Stimulated activated memory B cell treated with anti-CD40 and anti-IgM and Interleukin-4, amounts not matched to agents 10 μg/mL and 1 μg/mL and 100 μg/mL, for 72 hours (primary cell): ENCODE measurements around the gene ZEB1.
"Not testable (repeated sequence)": the region's sequence is repeated elsewhere in the genome, so short reads cannot be mapped to it uniquely, and the experiment has no call there.

Experiments used
- ATAC-seq: fragments of 150-1000 bp; cut with Tn5 transposase; 2 replicates; pipeline ENCODE4 v1.10.0; 2021
- H3K27ac Mint-ChIP-seq: one replicate; pipeline ENCODE4 v1.8.0; 2022; ENCODE audit warnings: mild to moderate bottlenecking, mixed read lengths
- H3K27me3 Mint-ChIP-seq: one replicate; pipeline ENCODE4 v1.8.0; 2022; ENCODE audit warnings: mixed read lengths
- H3K36me3 Mint-ChIP-seq: one replicate; pipeline ENCODE4 v1.8.0; 2022; ENCODE audit warnings: mixed read lengths
- H3K4me1 Mint-ChIP-seq: one replicate; pipeline ENCODE4 v1.8.0; 2022; ENCODE audit warnings: mixed read lengths
- H3K4me3 Mint-ChIP-seq: one replicate; pipeline ENCODE4 v1.8.0; 2022; ENCODE audit warnings: mild to moderate bottlenecking, moderate library complexity, mixed read lengths
- H3K9me3 Mint-ChIP-seq: one replicate; pipeline ENCODE4 v1.8.0; 2022; ENCODE audit warnings: mixed read lengths

Gene ZEB1

GRCh38 chr10:31345886-31346285, 26.9 kb downstream of the ZEB1 start:
- H3K27ac Mint-ChIP-seq = no peak overlapping the region

DNA sequence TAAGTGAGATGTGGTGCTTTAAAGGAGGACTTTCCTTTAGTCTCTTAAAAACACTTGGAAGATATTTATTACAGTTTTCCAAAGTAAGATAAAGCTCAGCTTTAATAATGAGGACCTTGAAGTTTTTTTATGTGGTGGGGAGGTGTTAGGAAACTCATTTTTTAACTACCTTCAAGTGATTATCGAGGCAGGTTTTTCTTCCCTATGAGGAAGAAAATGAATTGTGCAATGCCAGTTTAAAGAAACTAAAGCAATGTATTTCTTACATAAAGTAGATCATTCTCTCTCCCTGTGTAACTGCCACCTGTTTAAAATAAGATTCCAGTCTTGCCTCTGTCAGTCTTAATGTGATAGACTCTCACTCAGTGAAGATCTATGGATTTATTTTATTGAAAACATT, 27.9 kb downstream of the ZEB1 start:
- Mint-ChIP-seq H3K4me3 (no peak overlapping the region), H3K27ac (no peak overlapping the region), H3K4me1 (peaks cover 50% of the 10 kb centered on the region), H3K36me3 (no peaks in the 10 kb centered on the region), H3K9me3 (no peaks in the 10 kb centered on the region), H3K27me3 (no peaks in the 10 kb centered on the region)
- ATAC-seq = no peak

More at GRCh38 chr10:31345886-31346285, 26.9 kb downstream of the ZEB1 start:
- ATAC-seq = no peak
- Mint-ChIP-seq H3K4me1 (peaks cover 50% of the 10 kb centered on the region), H3K4me3 (no peak overlapping the region), H3K9me3 (no peaks in the 10 kb centered on the region), H3K27me3 (no peaks in the 10 kb centered on the region), H3K36me3 (no peaks in the 10 kb centered on the region)

- peak overlapping the region; percentile 62 for H3K4me3 Mint-ChIP-seq
- no peaks in the 10 kb centered on the region for H3K9me3 Mint-ChIP-seq
- H3K36me3 Mint-ChIP-seq = no peaks in the 10 kb centered on the region
- H3K27ac Mint-ChIP-seq = peak overlapping the region; percentile 57
- no peaks in the 10 kb centered on the region for H3K27me3 Mint-ChIP-seq
- no peak for ATAC-seq
- H3K4me1 Mint-ChIP-seq = peaks cover 58% of the 10 kb centered on the region
Measured at GRCh38 chr10:31347705-31348104, 28.7 kb downstream of the ZEB1 start.

- Mint-ChIP-seq H3K27ac (no peak overlapping the region), H3K27me3 (no peaks in the 10 kb centered on the region), H3K4me3 (no peak overlapping the region), H3K4me1 (peaks cover 63% of the 10 kb centered on the region), H3K36me3 (no peaks in the 10 kb centered on the region), H3K9me3 (no peaks in the 10 kb centered on the region)
- ATAC-seq = no peak
Measured at GRCh38 chr10:31350891-31351290, 31.9 kb downstream of the ZEB1 start.

DNA sequence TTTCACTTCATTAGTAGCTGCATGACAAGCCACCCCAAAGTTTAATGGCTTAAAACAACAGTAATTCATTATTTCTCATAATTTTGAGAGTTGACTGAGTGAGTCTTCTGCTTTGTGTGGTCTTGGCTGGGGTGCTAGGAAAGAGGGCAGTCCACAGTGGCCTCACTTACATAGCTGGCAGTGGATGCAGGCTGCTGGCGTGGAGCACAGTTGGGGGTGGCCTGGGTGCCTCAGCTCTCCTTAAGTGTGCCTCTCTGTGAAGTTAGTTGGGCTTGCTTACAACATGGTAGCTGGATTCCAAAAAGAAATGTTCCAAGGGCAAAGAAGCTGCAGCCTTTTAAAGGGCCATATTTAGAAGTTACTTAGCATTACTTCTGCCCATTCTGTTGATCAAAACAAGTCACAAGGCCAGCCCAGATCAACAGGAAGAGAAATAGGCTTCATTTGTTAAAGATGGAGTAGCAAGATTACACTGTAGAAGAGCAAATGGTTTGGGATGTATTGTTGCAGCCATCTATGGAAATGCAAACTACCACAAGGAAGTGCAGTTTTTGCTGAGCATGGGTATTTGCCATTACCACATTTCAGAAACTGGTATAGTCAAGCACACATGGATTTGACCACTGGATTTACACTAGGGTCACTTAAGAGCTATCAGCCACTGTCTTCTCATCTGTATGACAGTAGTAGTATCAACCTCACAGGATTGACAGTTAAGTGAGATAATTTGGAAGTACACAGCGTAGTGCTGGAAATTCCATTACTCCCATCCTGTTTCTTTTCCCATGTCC, 33.6 kb downstream of the ZEB1 start:
- Mint-ChIP-seq H3K4me3 (no peak overlapping the region), H3K27ac (no peak overlapping the region), H3K27me3 (no peaks in the 10 kb centered on the region), H3K9me3 (no peaks in the 10 kb centered on the region), H3K4me1 (peaks cover 57% of the 10 kb centered on the region), H3K36me3 (no peaks in the 10 kb centered on the region)
- ATAC-seq = no peak

GRCh38 chr10:31353574-31353973, 34.6 kb downstream of the ZEB1 start:
- H3K36me3 Mint-ChIP-seq = no peaks in the 10 kb centered on the region
- H3K27ac Mint-ChIP-seq = peak overlapping the region; percentile 44
- peaks cover 52% of the 10 kb centered on the region for H3K4me1 Mint-ChIP-seq
- ATAC-seq = peak; percentile 87
- H3K9me3 Mint-ChIP-seq = no peaks in the 10 kb centered on the region
- H3K27me3 Mint-ChIP-seq = no peaks in the 10 kb centered on the region
- H3K4me3 Mint-ChIP-seq = no peak overlapping the region

DNA sequence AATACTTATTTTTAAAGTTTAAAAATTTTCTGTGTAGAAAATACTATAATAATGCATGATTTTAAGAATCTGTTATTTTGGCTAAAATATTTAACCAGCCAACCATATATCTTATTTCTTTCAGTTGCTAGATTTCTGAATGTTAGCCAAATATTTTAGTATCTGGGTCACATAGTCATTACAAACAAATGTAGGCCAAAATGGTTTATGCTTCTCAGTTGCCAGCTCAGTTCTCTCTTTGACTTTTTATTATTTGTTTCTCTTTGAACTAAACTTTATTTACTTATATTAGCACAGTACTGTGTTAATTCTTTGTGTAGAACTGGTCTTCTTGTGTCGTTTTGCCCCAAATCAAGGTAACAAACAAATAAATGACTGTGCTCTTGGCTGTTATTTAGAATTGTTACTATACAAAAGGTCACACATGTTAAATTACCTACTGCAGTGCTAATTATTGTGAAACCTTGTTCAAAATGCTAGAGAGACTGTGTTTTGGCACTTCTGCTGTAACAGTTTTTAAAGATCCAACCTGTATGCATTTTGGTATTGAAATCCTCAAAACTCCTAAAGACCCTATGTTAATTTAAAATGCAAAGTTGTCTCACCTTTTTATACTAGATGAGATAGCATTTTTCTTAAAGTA, 39.8 kb downstream of the ZEB1 start:
- Mint-ChIP-seq H3K27me3 (no peaks in the 10 kb centered on the region), H3K36me3 (peaks cover 20% of the 10 kb centered on the region), H3K4me1 (peaks cover 34% of the 10 kb centered on the region), H3K9me3 (no peaks in the 10 kb centered on the region), H3K27ac (no peak overlapping the region), H3K4me3 (no peak overlapping the region)
- no peak for ATAC-seq

DNA sequence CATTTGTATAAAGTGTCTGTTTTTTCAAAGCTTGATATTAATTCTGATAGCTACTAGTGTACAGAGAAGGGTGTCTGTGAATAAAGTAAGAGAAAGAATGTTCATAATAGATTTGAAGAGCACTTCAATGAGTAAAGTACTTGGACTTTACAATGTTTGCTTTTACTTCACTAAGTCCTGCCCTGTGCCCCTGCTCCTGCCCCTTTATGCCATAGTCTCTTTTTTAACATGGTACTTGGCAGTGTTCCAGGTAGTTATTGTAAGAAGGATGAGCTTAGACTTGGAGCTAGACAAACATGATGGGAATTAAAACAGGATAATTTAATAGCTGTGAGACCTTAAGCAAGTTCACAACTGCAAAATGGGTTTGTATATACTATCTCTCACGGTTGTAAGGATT, 41.0 kb downstream of the ZEB1 start:
- Mint-ChIP-seq H3K4me1 (peaks cover 33% of the 10 kb centered on the region), H3K9me3 (no peaks in the 10 kb centered on the region)

GRCh38 chr10:31361475-31361874, 42.5 kb downstream of the ZEB1 start:
- not testable (repeated sequence) for ATAC-seq, H3K27ac Mint-ChIP-seq, H3K9me3 Mint-ChIP-seq, H3K27me3 Mint-ChIP-seq, H3K4me3 Mint-ChIP-seq
- H3K36me3 Mint-ChIP-seq = peaks cover 22% of the 10 kb centered on the region
- peaks cover 24% of the 10 kb centered on the region for H3K4me1 Mint-ChIP-seq

More for the DNA sequence above, 41.0 kb downstream of the ZEB1 start:
- H3K27me3 Mint-ChIP-seq = no peaks in the 10 kb centered on the region
- H3K4me3 Mint-ChIP-seq = no peak overlapping the region
- no peak overlapping the region for H3K27ac Mint-ChIP-seq
- H3K36me3 Mint-ChIP-seq = peaks cover 22% of the 10 kb centered on the region
- no peak for ATAC-seq

DNA sequence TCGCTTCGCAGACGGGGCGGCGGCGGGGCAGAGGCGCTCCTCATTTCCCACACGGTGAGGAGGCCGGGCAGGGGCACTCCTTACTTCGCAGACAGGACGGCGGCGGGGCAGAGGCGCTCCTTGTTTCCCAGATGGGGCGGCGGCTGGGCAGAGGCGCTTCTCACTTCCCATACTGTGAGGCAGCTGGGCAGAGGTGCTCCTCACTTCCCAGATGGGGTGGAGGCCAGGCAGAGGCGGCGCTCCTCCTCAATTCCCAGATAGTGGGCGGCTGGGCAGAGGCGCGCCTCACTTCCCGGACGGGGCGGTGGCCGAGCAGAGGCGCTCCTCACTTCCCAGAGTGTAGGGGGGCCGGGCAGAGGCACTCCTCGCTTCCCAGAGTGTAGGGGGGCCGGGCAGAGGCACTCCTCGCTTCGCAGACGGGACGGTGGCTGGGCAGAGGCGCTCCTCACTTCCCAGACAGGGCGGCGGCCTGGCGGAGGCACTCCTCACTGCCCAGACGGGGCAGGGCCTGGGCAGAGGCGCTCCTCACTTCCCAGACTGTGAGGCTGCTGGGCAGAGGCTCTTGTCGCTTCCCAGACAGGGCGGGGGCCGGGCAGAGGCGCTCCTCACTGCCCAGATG, 43.1 kb downstream of the ZEB1 start:
- Mint-ChIP-seq H3K9me3 (no peaks in the 10 kb centered on the region), H3K27ac (no peak overlapping the region), H3K4me1 (peaks cover 25% of the 10 kb centered on the region), H3K27me3 (no peaks in the 10 kb centered on the region), H3K36me3 (peaks cover 22% of the 10 kb centered on the region), H3K4me3 (no peak overlapping the region)
- ATAC-seq = no peak

GRCh38 chr10:31363696-31364095, 44.7 kb downstream of the ZEB1 start:
- Mint-ChIP-seq H3K4me1 (peaks cover 27% of the 10 kb centered on the region), H3K36me3 (peaks cover 22% of the 10 kb centered on the region)
- not testable (repeated sequence) for H3K9me3 Mint-ChIP-seq, H3K4me3 Mint-ChIP-seq, H3K27me3 Mint-ChIP-seq, H3K27ac Mint-ChIP-seq, ATAC-seq

- not testable (repeated sequence) for H3K27ac Mint-ChIP-seq, H3K27me3 Mint-ChIP-seq
Measured at GRCh38 chr10:31364238-31364637, 45.2 kb downstream of the ZEB1 start.

GRCh38 chr10:31366703-31367102, 47.7 kb downstream of the ZEB1 start:
- no peak overlapping the region for H3K4me3 Mint-ChIP-seq
- H3K27ac Mint-ChIP-seq = no peak overlapping the region
- H3K36me3 Mint-ChIP-seq = peaks cover 24% of the 10 kb centered on the region
- H3K9me3 Mint-ChIP-seq = no peaks in the 10 kb centered on the region
- H3K27me3 Mint-ChIP-seq = no peaks in the 10 kb centered on the region
- ATAC-seq = no peak
- H3K4me1 Mint-ChIP-seq = peaks cover 52% of the 10 kb centered on the region

More at GRCh38 chr10:31364238-31364637, 45.2 kb downstream of the ZEB1 start:
- H3K4me3 Mint-ChIP-seq, ATAC-seq, H3K9me3 Mint-ChIP-seq: not testable (repeated sequence)
- Mint-ChIP-seq H3K36me3 (peaks cover 24% of the 10 kb centered on the region), H3K4me1 (peaks cover 28% of the 10 kb centered on the region)

DNA sequence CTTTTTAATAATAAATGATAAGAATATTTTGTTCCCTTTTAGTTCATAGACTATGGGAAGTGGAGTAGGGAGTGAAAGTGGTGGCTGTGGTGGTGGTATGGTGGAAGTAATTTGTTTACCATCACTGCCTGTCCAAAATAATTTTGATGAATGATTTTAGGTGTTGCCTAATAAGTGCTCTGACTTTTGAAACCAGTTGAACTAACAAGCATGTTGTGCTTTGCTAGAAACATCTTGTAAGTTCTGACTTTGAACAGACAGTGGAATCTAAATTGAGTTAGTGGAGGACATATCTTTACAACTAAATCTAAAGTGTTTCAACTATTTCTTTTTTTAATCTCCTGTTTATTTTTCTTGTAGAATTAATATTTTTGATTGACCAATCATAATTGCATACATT, 49.7 kb downstream of the ZEB1 start:
- Mint-ChIP-seq H3K27ac (no peak overlapping the region), H3K36me3 (peaks cover 8% of the 10 kb centered on the region), H3K4me1 (peaks cover 57% of the 10 kb centered on the region), H3K27me3 (no peaks in the 10 kb centered on the region), H3K4me3 (no peak overlapping the region), H3K9me3 (no peaks in the 10 kb centered on the region)
- ATAC-seq = no peak

- ATAC-seq = no peak
- Mint-ChIP-seq H3K36me3 (peaks cover 6% of the 10 kb centered on the region), H3K27me3 (no peaks in the 10 kb centered on the region), H3K9me3 (no peaks in the 10 kb centered on the region), H3K4me3 (no peak overlapping the region), H3K27ac (no peak overlapping the region), H3K4me1 (peaks cover 46% of the 10 kb centered on the region)
Measured at GRCh38 chr10:31372439-31372838, 53.4 kb downstream of the ZEB1 start.
